GM19035 (cell line): ENCODE data around the gene RXFP2.
A peak's percentile ranks its signal among the peaks of the same experiment; 100 is the strongest.

ENCODE experiments used
- ATAC-seq: cut with Tn5 transposase; IDR thresholded peaks from one replicate; pipeline ENCODE4 v1.9.1; 2021; ENCODE audit not compliant: unreplicated experiment

RXFP2 gene, protein sequence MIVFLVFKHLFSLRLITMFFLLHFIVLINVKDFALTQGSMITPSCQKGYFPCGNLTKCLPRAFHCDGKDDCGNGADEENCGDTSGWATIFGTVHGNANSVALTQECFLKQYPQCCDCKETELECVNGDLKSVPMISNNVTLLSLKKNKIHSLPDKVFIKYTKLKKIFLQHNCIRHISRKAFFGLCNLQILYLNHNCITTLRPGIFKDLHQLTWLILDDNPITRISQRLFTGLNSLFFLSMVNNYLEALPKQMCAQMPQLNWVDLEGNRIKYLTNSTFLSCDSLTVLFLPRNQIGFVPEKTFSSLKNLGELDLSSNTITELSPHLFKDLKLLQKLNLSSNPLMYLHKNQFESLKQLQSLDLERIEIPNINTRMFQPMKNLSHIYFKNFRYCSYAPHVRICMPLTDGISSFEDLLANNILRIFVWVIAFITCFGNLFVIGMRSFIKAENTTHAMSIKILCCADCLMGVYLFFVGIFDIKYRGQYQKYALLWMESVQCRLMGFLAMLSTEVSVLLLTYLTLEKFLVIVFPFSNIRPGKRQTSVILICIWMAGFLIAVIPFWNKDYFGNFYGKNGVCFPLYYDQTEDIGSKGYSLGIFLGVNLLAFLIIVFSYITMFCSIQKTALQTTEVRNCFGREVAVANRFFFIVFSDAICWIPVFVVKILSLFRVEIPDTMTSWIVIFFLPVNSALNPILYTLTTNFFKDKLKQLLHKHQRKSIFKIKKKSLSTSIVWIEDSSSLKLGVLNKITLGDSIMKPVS

GRCh38 chr13:31739226-31739625, at the start of gene RXFP2:
RXFP2 (plus strand) TSS chr13:31739526; CDS start chr13:31739613, 87 bp downstream.
- ATAC-seq: no peak

DNA sequence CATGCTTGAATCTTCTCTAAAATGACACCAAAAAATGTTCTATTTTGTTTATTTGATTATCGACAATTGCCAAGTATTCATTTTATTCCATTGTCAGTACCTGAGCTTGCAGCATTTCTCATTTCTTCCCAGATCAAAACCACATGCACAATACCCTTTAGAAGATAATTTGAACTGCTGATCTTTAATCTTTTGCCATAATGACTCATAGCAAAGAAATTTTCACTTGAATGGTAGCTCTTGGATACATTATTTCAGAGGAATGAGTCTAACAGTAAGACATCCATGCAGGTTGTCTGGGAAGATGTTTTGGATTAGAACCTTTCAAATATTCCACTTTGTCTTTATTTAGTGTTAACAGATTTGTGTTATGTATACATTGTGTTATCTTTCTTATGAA, 42.0 kb upstream of the RXFP2 start:
- ATAC-seq: no peak

DNA sequence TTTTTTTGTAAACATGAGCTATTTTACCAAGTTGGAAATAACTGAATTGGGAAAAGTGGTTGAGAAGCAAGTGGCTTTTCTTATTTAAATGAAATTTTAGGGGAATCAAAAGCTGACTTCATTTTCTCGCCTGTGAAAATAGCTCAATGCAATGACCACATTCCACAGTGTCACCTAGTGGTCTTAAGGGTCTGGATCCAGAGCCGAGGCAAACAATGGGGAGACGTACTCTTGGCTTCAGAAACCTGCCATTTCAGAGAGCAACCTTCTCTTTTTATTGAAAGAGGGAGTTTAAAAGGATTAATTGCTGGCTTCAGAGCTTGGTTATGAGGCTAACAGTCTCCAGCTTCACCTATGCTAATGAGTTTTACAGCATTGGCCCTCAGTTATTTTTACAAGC, 39.7 kb upstream of the RXFP2 start:
- ATAC-seq: no peak

- no peak for ATAC-seq
Observed at GRCh38 chr13:31703780-31704179, 35.5 kb upstream of the RXFP2 start.

GRCh38 chr13:31706105-31706504, 33.2 kb upstream of the RXFP2 start:
- ATAC-seq: no peak

- no peak for ATAC-seq
Observed at GRCh38 chr13:31717583-31717982, 21.7 kb upstream of the RXFP2 start.

- no peak for ATAC-seq
Observed at GRCh38 chr13:31719214-31719613, 20.1 kb upstream of the RXFP2 start.

GRCh38 chr13:31722673-31723072, 16.7 kb upstream of the RXFP2 start:
- ATAC-seq: no peak

GRCh38 chr13:31725841-31726240, 13.5 kb upstream of the RXFP2 start:
- ATAC-seq: no peak

GRCh38 chr13:31731921-31732320, 7.4 kb upstream of the RXFP2 start:
- ATAC-seq: no peak

DNA sequence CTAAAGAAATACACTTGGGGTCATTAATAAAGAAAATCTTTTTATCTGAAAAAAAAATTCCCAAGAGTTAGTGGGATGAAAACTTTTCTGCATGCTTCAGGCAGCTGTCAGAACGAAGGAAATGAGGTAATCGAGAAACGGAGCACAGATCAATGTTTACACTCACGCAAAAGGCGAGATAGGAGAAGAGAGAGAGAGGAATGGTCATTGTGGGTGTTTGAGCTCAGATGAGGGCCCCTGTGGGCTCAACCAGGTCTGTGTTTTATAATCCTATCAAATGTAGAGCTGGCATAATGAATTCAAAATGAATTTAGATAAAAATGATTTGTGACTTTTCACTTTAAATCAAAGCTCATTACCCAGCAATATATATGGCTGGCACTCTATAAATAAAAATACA, 6.3 kb upstream of the RXFP2 start:
- ATAC-seq: no peak

DNA sequence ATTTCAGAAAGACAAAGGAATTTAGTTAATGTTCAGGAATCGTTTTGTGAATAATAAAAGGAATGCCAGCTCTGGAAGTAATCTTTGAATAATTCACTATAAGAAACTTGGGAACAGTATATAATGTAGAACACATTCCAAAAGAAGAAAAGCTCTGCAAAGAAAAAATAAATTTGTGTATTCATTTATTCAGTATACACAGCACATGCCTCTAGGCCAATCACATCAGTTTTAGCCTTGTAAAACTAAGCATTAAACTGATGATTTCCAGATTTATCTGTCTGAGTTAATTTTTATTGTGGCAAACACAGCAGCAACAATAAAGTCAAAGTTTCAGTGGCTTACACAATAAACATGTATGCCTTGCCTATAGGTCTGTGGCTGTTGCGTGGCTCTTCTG, 5.7 kb upstream of the RXFP2 start:
- no peak for ATAC-seq

- ATAC-seq: peak; percentile 96
Observed at GRCh38 chr13:31742097-31742734, 2.9 kb downstream of the RXFP2 start.

DNA sequence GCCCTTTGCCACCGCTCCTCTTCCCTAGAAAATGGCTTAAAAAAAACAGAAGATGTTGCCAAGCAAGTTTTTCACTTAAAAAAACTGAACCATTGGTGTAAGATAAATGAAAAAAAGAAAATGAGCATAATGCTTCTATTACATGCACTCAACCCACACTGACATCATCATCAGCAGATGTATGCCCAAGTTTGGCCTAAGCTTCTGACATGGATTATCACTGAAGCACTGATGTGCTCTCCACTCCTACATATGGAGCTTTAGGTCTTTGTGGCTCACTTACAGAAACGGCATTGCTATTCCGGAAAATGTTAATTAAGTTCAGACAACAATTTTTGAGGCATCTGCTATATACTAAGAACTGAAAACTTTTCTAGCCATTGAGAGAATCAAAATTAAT, 8.0 kb downstream of the RXFP2 start:
- ATAC-seq: no peak

GRCh38 chr13:31747966-31748365, 8.6 kb downstream of the RXFP2 start:
- ATAC-seq: no peak

GRCh38 chr13:31749929-31750328, 10.6 kb downstream of the RXFP2 start:
- no peak for ATAC-seq

- ATAC-seq: no peak
Observed at GRCh38 chr13:31755211-31755610, 15.9 kb downstream of the RXFP2 start.

DNA sequence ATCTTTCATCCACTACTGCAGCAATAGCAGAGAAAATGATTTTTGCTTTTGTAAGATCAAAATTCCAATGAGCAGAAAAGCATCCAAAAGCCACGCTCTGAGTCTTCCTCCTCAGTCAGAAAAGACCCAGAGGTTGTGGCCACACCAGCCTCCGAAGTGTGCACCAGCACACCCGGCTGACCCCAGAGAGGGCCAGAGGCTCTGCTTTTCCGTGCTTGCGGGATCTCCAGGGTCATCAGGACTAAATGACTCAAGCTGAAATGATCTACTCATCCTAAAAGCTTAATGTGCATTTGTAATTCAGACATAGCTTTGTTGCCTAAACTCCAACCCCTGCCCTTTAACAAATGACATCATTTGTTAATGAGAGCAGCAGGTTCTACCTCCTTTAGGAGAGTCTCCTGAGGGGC, 16.5 kb downstream of the RXFP2 start:
- no peak for ATAC-seq

GRCh38 chr13:31756346-31756745, 17.0 kb downstream of the RXFP2 start:
- ATAC-seq: no peak

GRCh38 chr13:31761951-31762350, 22.6 kb downstream of the RXFP2 start:
- no peak for ATAC-seq

- no peak for ATAC-seq
Observed at GRCh38 chr13:31764556-31764955, 25.2 kb downstream of the RXFP2 start.
